Measurements from ENCODE around the gene NEIL1. TPM values are rescaled to one million over a fixed set of nuclear protein-coding genes. Genes with fewer than 3 reads are reported as not detected.

The NEIL1 gene
- polyA plus RNA-seq, 1 of the 3 experiments (the other 2 are of a cell fraction): 12.0 TPM

DNA sequence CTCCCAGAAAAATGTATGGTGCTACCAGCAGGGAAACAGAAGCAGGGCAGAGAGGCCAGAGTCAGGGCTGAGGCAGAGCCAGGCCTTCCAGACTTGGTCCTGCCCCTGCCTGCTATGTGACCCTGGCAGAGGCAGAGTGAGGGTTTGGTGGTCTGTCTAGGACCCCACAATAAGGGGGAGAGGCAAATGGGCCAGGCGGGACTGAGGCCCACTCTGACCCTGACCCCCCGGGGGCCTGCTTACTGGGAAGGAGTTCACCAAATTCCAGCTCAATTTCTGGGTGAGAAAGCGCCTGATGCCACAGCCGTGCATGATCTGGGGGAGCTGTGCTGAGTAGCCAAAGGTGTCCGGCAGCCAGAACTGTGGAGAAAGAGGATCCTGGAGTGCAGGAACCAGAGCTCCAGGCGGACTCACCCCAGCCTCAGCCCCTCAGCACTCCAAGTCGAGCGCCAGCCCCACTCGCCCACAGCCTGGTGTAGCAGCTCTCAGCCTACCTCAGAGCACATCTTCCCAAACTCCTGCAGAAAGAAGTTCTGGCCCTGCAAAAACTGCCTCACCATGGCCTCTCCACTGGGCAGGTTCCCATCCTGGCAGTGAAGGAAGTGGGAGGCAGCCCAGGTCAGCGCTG lies 14.6 kb downstream of the NEIL1 start (continued):
- TF ChIP-seq EP300 (IDR thresholded peaks at IDR 0.05; ENCODE audit: borderline replicate concordance in 1 of 2, low read depth in 1 of 2, low read length in 1 of 2) (no peak), RAD21 (IDR thresholded peaks at IDR 0.05; ENCODE audit: low read length) (no peak), TAF1 (IDR thresholded peaks at IDR 0.05; ENCODE audit: borderline replicate concordance, low read depth, low read length) (no peak), GATA2 (CRISPR knock-in tag; IDR thresholded peaks at IDR 0.05) (no peak), MEF2A (IDR thresholded peaks at IDR 0.05; ENCODE audit: borderline replicate concordance, low read depth) (no peak), EZH2phosphoT487 (IDR thresholded peaks at IDR 0.05; ENCODE audit: borderline replicate concordance, low read depth) (no peak)
- TF ChIP-seq, protein P1, sequence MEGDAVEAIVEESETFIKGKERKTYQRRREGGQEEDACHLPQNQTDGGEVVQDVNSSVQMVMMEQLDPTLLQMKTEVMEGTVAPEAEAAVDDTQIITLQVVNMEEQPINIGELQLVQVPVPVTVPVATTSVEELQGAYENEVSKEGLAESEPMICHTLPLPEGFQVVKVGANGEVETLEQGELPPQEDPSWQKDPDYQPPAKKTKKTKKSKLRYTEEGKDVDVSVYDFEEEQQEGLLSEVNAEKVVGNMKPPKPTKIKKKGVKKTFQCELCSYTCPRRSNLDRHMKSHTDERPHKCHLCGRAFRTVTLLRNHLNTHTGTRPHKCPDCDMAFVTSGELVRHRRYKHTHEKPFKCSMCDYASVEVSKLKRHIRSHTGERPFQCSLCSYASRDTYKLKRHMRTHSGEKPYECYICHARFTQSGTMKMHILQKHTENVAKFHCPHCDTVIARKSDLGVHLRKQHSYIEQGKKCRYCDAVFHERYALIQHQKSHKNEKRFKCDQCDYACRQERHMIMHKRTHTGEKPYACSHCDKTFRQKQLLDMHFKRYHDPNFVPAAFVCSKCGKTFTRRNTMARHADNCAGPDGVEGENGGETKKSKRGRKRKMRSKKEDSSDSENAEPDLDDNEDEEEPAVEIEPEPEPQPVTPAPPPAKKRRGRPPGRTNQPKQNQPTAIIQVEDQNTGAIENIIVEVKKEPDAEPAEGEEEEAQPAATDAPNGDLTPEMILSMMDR (IDR thresholded peaks at IDR 0.05): no peak

GRCh38 chr15:75361989-75362641 lies 15.3 kb downstream of the NEIL1 start:
- Histone ChIP-seq H3K36me3 (replicated peaks in 1 of 2; ENCODE audit: control insufficient read depth in 1 of 2, insufficient read depth in 2 of 2, low read length in 1 of 2) (peaks cover 22 to 64% of the 10 kb centered on the region in 2 experiments), H3K4me1 (ENCODE audit: control insufficient read depth in 1 of 2, insufficient read depth in 2 of 2, low read depth in 1 of 2, low read length in 1 of 2) (no peaks in the 10 kb centered on the region; a peak in 1 of 4 replicates), H4K20me1 (ENCODE audit: insufficient read depth) (no peaks in the 10 kb centered on the region), H3K79me2 (ENCODE audit: insufficient read depth) (peaks cover 8% of the 10 kb centered on the region; the same call in 1 of the 2 replicates), H3K4me2 (no peak overlapping the region), H3F3A (replicated peaks; ENCODE audit: insufficient read depth) (no peaks in the 10 kb centered on the region), H3K27me3 (ENCODE audit: insufficient read depth) (no peaks in the 10 kb centered on the region), H2AFZ (ENCODE audit: low read depth) (no peak overlapping the region), H3K9me2 (no peaks in the 10 kb centered on the region), H3K9me3 (no peaks in the 10 kb centered on the region), H3K27ac (ENCODE audit: low read depth in 2 of 2, low read length in 1 of 2) (no peak overlapping the region), H3K4me3 (ENCODE audit: low read depth in 2 of 2, low read length in 1 of 2) (no peak overlapping the region), H3K9ac (no peak overlapping the region)
- ChIA-PET POLR2A (interaction anchor here (0.6 to 0.8 kb wide), 2 partner anchors 91 to 373 kb away, joined by 3 to 4 read pairs; no protein-coding TSS in a partner anchor), CTCF (interaction anchor here (0.9 to 1.5 kb wide), 2 partner anchors 11 to 17 kb away, joined by 3 read pairs; no protein-coding TSS in a partner anchor)
- peak; percentile 23 for DNase-seq
- WGBS (ENCODE audit: low lambda C conversion rate): 88% methylated on average over 8 of the region's 13 CpGs
- TF ChIP-seq, protein P1 (IDR thresholded peaks at IDR 0.05): no peak
- TF ChIP-seq SMC3 (IDR thresholded peaks at IDR 0.05; ENCODE audit: low read depth, low read length) (no peak), FOXJ3 (CRISPR knock-in tag; IDR thresholded peaks at IDR 0.05) (no peak), RAD21 (IDR thresholded peaks at IDR 0.05; ENCODE audit: low read length) (no peak), FOXM1 (IDR thresholded peaks at IDR 0.05; ENCODE audit: low read depth) (no peak), NRF1 (IDR thresholded peaks at IDR 0.05; ENCODE audit: low read depth, low read length) (no peak), IRF3 (IDR thresholded peaks at IDR 0.05; ENCODE audit: low read depth, low read length) (no peak), RCOR1 (IDR thresholded peaks at IDR 0.05; ENCODE audit: low read length) (no peak), RFX5 (IDR thresholded peaks at IDR 0.05; ENCODE audit: low read length) (no peak)
